NCI-H1092 treated with DMSO at 0.1 percent for 48 hours (cell line): ENCODE results near the gene SNTA1.
A peak's percentile ranks its signal among the peaks of the same experiment; 100 is the strongest.
"Not testable (repeated sequence)": the region's sequence is repeated elsewhere in the genome, so short reads cannot be mapped to it uniquely, and the experiment has no call there.

Experiments used
- DNase-seq: peaks from one replicate; lab custom pipeline; 2025; lab: John Stamatoyannopoulos, UW

Gene SNTA1

DNA sequence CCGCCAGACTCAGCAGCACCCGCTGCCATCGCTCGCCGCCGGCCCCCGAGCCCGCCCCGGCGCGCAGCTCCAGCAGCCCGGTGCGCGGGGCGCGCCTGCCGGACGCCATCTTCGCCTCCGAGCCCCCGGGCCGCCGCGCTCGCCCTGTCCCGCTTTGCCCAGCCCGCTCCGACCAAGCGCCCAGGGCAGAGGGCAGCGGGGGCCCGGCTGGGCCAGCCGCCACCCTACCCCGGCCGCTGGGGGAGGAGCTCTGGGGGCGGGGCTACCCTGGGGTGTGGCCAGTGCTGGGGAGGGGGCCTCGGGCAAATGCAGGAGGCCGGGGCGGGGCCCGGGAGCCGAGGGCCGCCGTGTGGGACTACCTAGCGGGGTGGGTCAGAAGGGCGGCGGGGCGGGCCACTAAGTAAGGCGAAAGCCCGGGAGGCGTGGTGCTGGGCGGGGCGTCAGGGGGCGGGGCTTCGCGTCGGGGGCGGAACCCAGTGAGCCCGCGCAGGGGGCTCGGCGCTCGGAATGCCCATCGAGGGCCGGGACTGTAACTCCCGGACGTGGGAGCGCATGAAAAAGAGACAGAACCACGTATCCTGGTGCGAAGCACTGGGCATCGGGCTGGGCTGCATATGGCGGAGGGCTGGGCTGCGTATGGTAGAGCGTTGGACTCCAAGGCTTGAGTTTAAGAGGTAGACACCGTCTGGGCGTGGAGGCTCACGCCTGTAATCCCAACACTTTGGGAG, at the start of gene SNTA1:
SNTA1 (minus strand) TSS at position 252 of the 728 bp plus-strand sequence; CDS start at position 109, 143 bp downstream.
- DNase-seq, result peak; percentile 80

DNA sequence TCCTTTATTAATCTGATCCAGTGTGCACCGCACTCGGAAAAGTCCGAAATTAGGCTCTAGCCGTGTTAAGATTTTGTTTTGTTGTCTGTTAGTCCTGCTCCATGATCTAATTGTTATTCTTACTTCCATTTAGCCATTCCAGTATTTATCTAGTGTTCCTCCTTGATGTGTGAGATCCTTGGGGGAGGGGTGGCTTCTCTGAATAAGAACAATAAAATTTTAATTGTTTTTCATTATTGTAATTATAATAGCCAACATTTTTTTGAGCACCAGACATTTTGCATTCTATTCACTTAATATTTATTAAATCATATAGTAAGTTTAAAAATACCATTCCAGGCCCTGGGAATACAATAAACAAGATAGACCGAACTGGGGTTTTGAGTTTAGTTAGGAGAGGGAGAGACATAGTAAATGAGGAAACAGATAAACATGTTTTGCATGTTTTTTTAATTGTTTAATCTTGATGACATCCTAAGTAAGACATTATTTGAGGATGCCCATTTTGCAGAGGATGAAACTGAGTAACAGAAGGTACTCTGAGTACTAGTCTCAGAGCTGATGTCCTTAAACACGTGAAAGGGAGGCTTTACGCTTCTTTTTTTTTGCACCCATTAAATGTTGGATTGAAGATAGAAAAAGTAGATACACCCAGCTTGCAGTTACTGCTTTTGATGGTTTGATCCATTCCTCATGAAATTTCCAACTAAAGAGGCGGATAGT, 47.5 kb upstream of the SNTA1 start:
- no peak for DNase-seq

DNA sequence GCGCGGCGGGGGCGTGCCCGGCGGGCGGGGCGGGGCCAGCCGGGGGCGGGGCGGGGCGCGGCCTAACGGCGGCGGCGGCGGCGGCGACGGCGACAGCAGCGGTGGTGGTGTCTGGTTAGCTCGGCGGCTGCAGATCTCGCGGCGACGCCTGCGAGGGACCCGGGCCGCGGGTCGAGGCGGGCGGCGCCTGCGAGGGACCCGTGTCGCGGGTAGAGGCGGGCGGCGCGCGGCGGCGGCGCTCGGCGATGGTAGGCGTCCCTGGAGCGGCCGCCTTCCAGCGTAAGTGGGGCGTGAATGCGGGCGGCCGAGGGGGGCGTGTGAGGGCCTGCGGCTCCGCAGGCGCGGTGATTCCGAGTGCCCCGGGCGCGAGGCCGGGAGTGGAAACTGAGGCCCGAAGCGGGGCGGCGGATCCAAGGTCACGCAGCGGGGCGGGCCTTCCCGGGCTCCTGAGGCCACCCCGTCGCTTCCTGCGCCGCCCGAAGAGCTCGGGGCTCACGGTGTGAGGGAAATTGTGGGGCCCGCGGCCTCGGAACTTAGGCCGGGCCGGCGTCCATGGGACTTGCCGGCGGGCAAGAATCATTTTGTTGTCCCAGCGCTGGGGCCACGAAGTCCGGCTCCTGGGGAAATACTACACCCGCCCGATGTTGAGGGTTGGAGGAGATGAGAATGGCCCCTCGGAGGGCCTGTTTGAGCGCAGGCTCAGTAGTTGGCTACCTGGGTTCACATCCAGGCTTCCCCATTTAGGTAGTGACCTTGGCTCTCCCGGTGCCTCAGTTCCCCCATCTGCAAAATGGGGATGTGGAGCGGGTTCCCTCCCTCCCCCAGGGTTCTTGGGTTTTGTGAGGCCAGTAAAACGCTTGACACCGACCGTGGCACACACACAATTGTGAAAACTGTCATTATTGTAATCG, 46.7 kb upstream of the SNTA1 start, which contains the start of gene CBFA2T2:
CBFA2T2 (plus strand) TSS at position 74 of the 911 bp plus-strand sequence; CDS start at position 246, 172 bp downstream.
- peak; percentile 78 for DNase-seq

DNA sequence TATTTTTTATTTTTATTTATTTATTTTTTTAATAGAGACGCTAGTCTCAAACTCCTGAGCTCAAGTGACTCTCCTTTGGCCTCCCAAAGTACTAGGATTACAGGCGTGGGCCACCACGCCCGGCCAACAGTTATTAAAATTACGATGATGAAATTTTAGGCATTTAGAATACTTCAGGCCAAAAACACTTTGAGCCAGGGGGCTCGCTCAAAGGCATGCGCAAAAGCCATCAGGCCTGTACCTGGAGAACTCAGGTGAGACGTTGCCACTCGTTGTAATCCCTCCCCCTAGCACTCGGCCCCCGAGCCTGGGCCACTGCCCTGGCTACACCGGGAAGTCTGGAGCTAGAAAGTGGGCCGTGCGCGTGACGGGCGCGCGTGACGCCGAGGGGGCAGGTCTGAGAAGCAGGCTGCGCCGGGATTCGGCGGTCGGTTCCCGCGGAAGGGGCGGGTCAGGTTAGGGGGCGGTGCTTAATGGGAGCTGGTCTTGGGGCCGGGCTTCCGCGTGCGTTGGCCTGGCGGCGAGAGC, 46.0 kb upstream of the SNTA1 start:
- DNase-seq, result peak; percentile 95

DNA sequence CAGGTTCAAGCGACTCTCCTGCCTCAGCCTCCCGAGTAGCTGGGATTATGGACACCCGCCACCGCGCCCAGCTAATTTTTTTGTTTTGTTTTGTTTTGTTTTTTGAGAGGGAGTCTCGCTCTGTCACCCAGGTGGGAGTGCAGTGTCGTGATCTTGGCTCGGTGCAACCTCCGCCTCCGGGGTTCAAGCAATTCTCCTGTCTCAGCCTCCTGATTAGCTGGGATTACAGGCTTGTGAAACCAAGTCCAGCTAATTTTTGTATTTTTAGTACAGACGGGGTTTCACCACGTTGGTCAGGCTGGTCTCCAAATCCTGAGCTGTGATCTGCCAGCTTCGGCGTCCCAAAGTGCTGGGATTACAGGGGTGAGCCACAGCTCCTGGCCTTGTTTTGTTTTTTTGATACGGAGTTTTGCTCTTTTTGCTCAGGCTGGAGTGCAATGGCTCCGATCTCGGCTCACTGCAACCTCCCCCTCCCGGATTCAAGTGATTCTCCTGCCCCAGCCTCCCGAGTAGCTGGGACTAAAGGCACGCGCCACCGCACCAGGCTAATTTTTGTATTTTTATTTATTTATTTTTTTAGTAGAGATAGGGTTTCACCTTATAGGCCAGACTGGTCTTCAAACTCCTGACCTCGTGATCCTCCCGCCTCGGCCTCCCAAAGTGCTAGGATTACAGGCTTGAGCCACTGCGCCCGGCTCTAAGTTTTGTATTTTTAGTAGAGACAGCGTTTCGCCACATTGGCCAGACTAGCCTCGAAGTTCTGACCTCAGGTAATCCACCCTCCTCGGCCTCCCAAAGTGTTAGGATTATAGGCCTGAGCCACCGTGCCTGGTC, 45.3 kb upstream of the SNTA1 start:
- DNase-seq, result not testable (repeated sequence)

DNA sequence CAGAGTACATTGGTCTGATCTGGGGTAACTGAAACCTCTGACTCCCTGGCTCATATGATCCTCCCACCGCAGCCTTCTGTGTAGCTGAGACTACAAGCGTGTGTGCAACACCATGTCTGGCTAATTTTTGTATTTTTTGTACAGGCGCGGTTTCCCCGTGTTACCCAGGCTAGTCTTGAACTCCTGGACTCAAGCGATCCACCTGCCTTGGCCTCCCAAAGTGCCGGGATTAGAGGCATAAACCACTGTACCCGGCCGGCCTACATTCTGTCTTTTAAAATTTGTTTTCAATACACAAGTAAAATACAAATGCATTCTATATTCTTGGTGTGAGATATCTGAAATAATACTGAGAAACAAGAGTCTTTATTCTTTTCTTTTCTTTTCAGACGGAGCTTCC, 44.6 kb upstream of the SNTA1 start:
- no peak for DNase-seq

DNA sequence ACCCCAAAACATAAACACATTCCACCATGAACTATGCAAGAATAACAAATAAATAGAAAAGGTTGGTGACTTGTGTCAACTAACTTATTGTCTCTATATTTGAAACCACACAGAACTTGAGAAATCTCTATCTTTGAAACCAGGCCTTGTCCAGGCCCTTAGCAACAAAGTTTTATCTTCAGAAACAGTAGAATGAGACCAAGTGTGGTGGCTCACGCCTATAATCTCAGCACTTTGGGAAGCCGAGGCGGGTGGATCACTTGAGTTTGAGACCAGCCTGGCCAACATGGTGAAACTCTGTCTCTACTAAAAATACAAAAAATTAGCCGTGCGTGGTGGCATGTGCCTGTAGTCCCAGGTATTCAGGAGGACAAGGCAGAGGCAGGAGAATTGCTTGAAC, 39.6 kb upstream of the SNTA1 start:
- DNase-seq, result not testable (repeated sequence)

DNA sequence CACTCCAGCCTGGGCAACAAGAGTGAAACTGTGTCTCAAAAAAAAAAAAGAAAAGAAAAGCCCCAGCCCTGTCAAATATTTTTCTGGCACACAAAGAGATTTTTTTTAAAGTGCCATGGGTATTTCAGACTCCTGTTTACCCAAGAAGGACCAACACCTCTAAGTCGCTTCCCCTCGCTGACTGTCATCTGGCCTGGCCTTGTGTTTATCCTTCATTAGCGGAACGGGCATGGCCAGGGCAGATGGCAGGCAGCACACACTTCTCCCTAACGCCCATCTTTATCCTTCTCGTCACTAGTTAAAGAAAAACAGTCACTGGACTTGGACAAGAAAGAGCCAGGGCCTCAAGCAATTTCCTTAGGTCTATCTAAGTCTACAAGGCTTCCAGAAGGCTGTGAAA, 39.0 kb upstream of the SNTA1 start:
- DNase-seq, result peak; percentile 11

DNA sequence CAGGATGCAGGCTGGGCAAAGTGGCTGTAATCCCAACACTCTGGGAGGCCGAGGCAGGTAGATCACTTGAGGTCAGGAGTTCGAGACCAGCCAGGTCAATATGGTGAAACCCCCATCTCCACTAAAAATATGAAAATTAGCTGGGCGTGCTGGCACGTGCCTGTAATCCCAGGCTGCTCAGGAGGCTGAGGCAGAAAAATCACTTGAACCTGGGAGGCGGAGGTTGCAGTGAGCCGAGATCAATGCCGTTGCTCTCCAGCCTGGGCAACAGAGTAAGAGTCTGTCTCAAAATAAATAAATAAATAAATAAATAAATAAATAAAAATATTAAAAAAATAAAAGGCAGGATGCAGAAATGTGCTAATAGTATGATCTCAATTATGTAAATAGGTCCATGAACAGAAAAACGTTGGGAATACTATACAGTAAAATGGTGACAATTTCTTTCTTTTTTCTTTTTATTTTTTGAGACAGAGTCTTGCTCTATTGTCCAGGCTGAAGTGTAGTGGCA, 37.9 kb upstream of the SNTA1 start:
- no peak for DNase-seq

DNA sequence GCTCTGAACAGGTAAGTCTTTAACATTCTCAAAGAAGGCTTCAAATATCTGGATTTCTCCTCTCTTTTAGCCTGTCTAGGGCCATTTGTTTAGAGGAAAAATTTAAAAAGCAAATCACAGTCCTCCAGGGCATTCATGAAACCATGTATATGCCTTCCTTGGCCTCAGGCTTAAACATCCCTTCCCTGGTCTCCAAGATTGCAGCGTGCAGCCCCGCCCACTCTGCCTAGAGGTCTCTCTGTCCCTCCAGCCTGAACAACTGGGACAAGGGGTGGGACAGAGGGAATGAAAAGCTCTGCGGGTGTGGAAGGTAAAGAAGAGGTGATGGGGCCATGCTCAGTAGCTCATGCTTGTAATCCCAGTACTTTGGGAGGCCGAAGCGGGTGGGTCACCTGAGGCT, 36.5 kb upstream of the SNTA1 start:
- no peak for DNase-seq

DNA sequence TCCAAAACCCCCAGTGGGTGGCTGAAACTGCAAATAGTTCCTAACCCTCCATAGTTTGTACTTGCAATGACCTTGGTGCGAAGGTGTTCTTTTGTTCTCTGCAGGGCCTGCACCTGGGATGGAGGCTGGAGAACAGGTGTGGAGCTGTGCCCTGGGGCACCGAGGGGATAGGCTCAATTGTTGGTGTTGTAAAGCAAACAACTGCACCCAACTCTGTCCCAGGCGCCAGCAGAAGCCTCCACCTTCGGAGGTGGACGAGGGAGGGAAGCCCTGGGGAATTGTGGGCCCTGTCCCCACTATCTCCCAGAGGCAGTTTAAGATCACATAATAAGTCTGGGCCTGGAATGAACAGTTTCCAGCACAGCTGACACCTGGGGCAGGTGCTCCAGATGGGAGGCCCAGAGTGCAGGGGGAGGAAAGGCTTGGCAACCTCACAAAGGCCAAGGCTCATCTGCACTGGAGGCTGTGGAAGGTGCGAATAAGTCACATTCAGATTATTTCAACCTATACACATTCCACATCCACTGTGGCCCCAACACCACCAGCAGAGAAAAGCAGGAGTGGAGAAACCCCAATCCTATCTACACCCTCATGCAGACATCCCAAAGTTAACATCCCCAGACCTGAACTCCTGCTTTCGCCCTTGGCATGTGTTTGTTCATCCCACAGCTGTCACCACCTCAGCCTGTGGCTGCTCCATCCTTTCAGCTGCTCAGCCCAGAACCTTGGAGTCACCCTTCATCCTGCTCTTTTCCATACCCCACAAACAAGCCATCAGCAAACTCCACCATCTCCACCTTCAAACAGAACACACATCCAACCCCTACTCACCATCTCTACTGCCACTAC, 34.0 kb upstream of the SNTA1 start:
- DNase-seq, result peak; percentile 66

DNA sequence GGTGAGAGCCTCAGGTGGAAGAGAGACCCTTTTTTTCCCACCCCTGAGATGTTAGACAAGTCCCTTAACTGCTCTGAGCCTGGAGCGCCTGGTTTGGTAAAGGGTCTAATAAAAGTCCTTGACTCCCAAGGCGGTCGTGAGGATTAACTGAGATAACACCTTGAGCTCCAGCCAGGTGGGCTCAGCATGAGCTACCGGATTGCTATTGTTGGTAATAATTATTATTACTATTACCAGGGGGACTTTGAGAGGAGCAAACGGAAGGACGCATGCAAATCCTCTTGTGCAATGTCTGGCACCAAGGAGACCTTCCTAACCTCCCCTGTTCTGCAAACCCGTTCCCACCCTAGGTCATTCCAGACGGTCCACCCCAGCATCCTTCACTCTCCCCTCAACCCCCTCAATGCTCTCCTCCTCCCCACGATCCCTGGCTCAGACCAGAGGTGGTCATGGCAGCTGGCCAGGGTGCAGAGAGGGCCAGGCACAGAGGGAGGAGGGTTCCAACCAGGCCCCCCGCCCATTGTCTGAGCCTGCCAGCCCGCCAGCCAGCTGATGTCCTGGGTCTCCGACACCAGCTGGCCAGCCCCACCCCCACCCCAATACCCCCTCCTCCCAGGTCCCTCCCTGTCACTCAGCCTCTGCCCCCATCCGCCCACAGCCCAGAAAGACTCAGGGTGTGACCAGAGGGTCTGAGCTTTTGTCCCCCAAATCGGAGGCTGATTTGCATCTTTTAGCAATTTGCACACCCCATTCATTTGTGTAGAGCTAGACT, 32.0 kb upstream of the SNTA1 start:
- peak; percentile 74 for DNase-seq

DNA sequence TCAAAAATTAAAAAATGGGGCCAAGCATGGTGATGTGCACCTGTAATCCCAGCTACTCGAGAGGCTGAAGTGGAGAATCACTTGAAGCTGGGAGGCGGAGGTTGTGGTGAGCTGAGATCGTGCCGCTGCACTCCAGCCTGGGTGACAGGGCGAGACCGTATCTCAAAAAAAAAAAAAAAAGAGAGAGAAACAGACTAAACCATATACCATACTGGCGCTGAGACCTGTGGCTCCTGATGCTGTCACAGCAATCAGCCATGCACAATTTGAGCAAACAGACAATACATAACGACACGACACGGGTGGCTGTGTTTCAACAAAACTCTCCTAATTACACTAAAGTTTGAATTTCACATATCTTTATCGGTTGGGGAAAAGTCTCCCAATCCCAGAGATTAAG, 31.4 kb upstream of the SNTA1 start:
- DNase-seq, result no peak

DNA sequence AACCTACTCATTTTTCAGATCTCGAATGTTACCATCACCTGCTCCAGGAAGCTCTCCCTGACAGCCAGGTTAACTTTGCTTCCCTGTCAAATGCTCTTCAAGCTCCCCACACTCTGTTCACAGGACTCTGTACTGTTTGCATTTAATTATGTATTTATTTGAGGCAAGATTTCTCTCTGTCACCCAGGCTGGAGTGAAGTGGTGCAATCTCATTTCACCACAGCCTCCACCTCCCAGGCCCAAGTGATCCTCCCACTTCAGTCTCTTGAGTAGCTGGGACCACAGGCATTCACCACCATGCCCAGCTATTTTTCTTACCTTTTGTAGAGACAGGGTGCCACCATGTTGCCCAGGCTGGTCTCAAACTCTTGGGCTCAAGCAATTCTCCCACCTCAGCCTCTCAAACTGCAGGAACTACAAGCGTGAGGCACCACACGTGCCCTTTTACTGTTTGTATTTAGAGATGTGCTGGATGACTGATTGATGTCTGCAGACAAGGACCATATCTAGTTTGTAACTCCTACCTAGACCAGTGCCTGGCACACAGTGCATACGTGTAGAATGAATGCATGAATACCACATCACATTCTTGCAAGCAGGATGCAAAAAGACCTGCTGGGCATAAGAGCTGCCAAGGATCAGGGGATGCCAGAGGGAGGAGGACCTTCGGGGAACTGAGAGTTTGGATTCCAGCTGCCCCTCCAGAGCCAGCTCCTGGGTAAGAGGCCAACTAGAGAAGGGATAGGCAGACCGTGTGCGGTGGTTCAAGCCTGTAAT, 30.7 kb upstream of the SNTA1 start:
- no peak for DNase-seq

DNA sequence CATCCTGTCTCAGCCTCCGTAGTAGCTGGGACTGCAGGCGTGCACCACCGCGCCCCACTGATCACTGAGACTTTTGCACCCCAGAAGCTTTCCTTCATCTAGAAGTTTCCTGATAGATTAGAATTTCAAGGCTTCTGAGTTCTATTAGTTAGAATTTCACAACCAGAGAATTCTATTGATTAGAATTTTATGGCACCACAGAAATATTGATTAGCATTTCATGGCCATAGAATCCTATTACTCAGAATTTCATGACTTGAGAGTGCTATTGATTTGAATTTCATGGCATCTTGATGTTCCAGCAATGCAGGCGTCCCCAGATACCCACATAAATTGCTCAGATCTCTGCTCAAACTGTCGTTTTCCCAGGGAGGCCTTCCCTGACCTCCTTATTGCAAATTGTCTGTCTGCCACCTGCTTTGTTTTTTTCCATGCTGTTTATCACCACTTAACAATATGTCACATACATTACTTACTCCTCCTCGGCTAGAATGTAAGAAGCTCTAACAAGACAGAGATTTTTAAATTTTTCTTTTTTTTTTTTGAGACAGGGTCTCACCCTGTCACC, 29.4 kb upstream of the SNTA1 start:
- DNase-seq, result no peak

DNA sequence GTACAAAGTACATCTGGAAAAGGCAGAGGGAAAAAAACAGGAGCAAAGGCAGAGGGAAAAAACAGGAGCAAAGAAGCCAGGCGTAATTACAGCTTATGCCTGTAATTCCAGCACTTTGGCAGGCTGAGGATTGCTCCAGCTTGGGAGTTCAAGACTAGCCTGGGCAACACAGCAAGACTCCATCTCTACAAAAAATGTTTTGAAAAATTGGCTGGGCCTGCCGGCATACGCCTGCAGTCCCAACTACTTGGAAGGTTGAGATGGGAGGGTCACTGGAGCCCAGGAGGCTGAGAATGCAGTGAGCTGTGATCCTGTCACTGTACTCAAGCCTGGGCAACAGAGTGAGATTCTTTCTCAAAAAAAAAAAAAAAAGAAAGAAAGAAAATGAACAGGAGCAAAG, 27.3 kb upstream of the SNTA1 start:
- no peak for DNase-seq

DNA sequence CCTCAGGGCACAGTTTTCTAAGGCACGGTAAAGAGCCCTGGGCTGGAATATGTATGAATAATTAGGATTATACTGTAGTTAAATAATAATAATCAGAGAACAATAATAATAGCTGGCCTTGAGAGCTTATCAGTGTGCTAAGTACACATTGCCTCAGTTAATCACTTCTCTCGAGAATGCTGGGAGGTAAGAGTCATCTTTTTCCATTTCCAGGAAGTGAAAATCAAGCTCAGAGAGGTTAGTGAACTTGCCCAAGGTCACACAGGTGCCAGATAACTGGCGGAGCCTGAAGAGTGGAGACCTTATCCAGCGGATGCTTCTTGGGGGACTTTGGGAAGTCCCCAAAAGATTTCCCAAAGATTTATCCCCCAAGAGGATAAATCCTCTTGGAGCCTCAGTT, 26.9 kb upstream of the SNTA1 start:
- no peak for DNase-seq

DNA sequence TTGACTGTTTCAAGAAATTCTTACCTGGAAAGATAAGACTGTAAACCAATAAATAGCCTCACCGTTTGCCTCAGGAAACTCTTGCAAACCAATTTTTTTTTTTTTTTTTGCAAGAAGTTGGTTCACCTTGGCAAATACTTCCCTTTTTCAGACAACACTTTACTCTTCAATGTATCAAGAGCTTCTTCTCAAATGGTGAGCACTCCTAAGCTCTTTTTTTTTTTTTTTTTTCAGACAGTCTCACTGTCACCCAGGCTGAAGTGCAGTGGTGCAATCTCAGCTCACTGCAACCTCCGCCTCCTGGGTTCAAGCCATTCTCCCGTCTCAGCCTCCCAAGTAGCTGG, 22.7 kb upstream of the SNTA1 start:
- no peak for DNase-seq
